HL-60/S4 treated with phorbol 12-myristate 13-acetate at 8.2 ng/mL for 4 days and 3 days (cell line): ENCODE results near the gene AXIN1.
"Not testable (repeated sequence)": the region's sequence is repeated elsewhere in the genome, so short reads cannot be mapped to it uniquely, and the experiment has no call there.

ENCODE experiments used
- in situ Hi-C: fragments of 300-500 bp; cut with MboI; formaldehyde crosslinking; loops from 2 replicates; pipeline ENCODE4 v1.15.0; 2022; ENCODE audit warnings: low sequenced_read_pairs

Gene AXIN1

GRCh38 chr16:370979-371514 is 18.5 kb upstream of the AXIN1 start:
- in situ Hi-C loops: no loop called here

GRCh38 chr16:370443-370842 is 17.9 kb upstream of the AXIN1 start, which contains the start of gene MRPL28:
TSS of gene MRPL28 (minus strand) at chr16:370538. CDS start at chr16:370218, 320 bp downstream.
- in situ Hi-C loops: no loop called here

- in situ Hi-C loops: no loop called here
Measured at GRCh38 chr16:369866-370436, 17.4 kb upstream of the AXIN1 start.

GRCh38 chr16:369275-369865 is 16.8 kb upstream of the AXIN1 start:
- in situ Hi-C loops: no loop called here

- in situ Hi-C loops: no loop called here
Measured at GRCh38 chr16:368388-369158, 16.1 kb upstream of the AXIN1 start.

- in situ Hi-C loops: no loop called here
Measured at GRCh38 chr16:367333-367903, 14.9 kb upstream of the AXIN1 start.

GRCh38 chr16:366476-366875 is 14.0 kb upstream of the AXIN1 start:
- in situ Hi-C loops: no loop called here

- in situ Hi-C loops: no loop called here
Measured at GRCh38 chr16:364595-365491, 12.3 kb upstream of the AXIN1 start.

GRCh38 chr16:363766-364490 is 11.4 kb upstream of the AXIN1 start:
- in situ Hi-C loops: no loop called here

- in situ Hi-C loops: no loop called here
Measured at GRCh38 chr16:363110-363765, 10.7 kb upstream of the AXIN1 start.

GRCh38 chr16:362702-362999 is 10.1 kb upstream of the AXIN1 start:
- in situ Hi-C loops: not testable (repeated sequence)

GRCh38 chr16:361872-362701 is 9.6 kb upstream of the AXIN1 start:
- in situ Hi-C loops: no loop called here

GRCh38 chr16:361341-361871 is 8.9 kb upstream of the AXIN1 start:
- in situ Hi-C loops: no loop called here

- in situ Hi-C loops: no loop called here
Measured at GRCh38 chr16:360698-361336, 8.3 kb upstream of the AXIN1 start.

GRCh38 chr16:359871-360697 is 7.6 kb upstream of the AXIN1 start:
- in situ Hi-C loops: loop anchor here (10.0 kb wide), 1 partner anchor 135 kb away; the partner anchor contains the start of gene LUC7L

- in situ Hi-C loops: loop anchor here (10.0 kb wide), 1 partner anchor 134 kb away; the partner anchor contains the start of gene LUC7L
Measured at GRCh38 chr16:359067-359763, 6.7 kb upstream of the AXIN1 start.
